SK-N-SH (cell line): ENCODE measurements around the gene EPDR1. TPM values are rescaled to one million over a fixed set of nuclear protein-coding genes. Genes with fewer than 3 reads are reported as not detected.

Source experiments
- CTCF ChIA-PET: fragments of 300-600, 350-600 bp; formaldehyde crosslinking; extraction: SDS; loops from one replicate; lab custom pipeline; 2021; lab: Yijun Ruan, JAX
- POLR2A ChIA-PET: fragments of 350-600 bp; sonication (Branson Sonifier 250); formaldehyde crosslinking; extraction: SDS; loops from one replicate; lab custom pipeline; 2020; ENCODE audit warnings: antibody characterized with exemption, inconsistent platforms; lab: Yijun Ruan, JAX
- DNase-seq: peaks from one replicate; pipeline ENCODE4 v3.0.0; 2012
- H2AFZ ChIP-seq: fragments of 200-600 bp; sonication (generic); 2 replicates; pipeline ENCODE4 v1.8.1; 2016; ENCODE audit warnings: antibody characterized with exemption, mild to moderate bottlenecking, low read depth
- H3F3A ChIP-seq: fragments of 200-600 bp; sonication (generic); replicated peaks from 2 replicates; pipeline ENCODE3; 2016; ENCODE audit warnings: antibody characterized with exemption, mild to moderate bottlenecking; ENCODE audit not compliant: insufficient read depth
- H3K27ac ChIP-seq, 2 experiments: fragments of 200-500 bp in 1 of 2; fragments of 200-600 bp in 1 of 2; sonication (Bioruptor generic) in 1 of 2; sonication (generic), shearing (Covaris generic) in 1 of 2; 2 replicates each; pipeline versions ENCODE4 v1.5.1 to v1.6.1; 2014 to 2016; ENCODE audit warnings: low read depth in 2 of 2, inconsistent platforms in 1 of 2, low read length in 1 of 2, mild to moderate bottlenecking in 1 of 2, mixed read lengths in 1 of 2
- H3K27me3 ChIP-seq: fragments of 200-600 bp; sonication (generic), shearing (Covaris generic); 2 replicates; pipeline ENCODE4 v1.6.1; 2016; ENCODE audit warnings: mixed run types; ENCODE audit not compliant: insufficient read depth
- H3K36me3 ChIP-seq, 2 experiments: fragments of 200-500 bp in 1 of 2; fragments of 200-600 bp in 1 of 2; sonication (Bioruptor generic) in 1 of 2; sonication (generic) in 1 of 2; replicated peaks in 1 of 2; 2 replicates each; pipeline versions ENCODE3 to v1.5.1; 2014 to 2016; ENCODE audit warnings: low read length in 1 of 2, mild to moderate bottlenecking in 1 of 2; ENCODE audit not compliant: insufficient read depth in 2 of 2, control insufficient read depth in 1 of 2
- H3K4me1 ChIP-seq, 2 experiments: fragments of 200-500 bp in 1 of 2; fragments of 200-600 bp in 1 of 2; sonication (Bioruptor generic) in 1 of 2; sonication (generic), shearing (Covaris generic) in 1 of 2; 2 replicates each; pipeline versions ENCODE4 v1.5.1 to v1.6.1; 2014 to 2016; ENCODE audit warnings: low read depth in 1 of 2, low read length in 1 of 2, mixed run types in 1 of 2; ENCODE audit not compliant: insufficient read depth in 2 of 2, control insufficient read depth in 1 of 2
- H3K4me2 ChIP-seq: fragments of 200-600 bp; sonication (generic), shearing (Covaris generic); 2 replicates; pipeline ENCODE4 v1.6.1; 2017; ENCODE audit warnings: mixed run types
- H3K4me3 ChIP-seq, 2 experiments: fragments of 200-500 bp in 1 of 2; fragments of 200-600 bp in 1 of 2; sonication (Bioruptor generic) in 1 of 2; sonication (generic), shearing (Covaris generic) in 1 of 2; 2 replicates each; pipeline versions ENCODE4 v1.5.1 to v1.8.1; 2014 to 2016; ENCODE audit warnings: low read depth in 2 of 2, inconsistent platforms in 1 of 2, low read length in 1 of 2, mild to moderate bottlenecking in 1 of 2, mixed read lengths in 1 of 2, moderate library complexity in 1 of 2
- H3K79me2 ChIP-seq: fragments of 200-600 bp; sonication (generic); 2 replicates; pipeline ENCODE4 v1.8.1; 2017; ENCODE audit warnings: mild to moderate bottlenecking; ENCODE audit not compliant: insufficient read depth
- H3K9ac ChIP-seq: fragments of 200-600 bp; sonication (generic); 2 replicates; pipeline ENCODE4 v1.6.1; 2017; ENCODE audit warnings: mixed run types
- H3K9me2 ChIP-seq: fragments of 200-600 bp; sonication (generic); 2 replicates; pipeline ENCODE4 v1.6.1; 2017; ENCODE audit warnings: mixed run types
- H3K9me3 ChIP-seq: fragments of 200-600 bp; sonication (generic); 2 replicates; pipeline ENCODE4 v1.6.1; 2017; ENCODE audit warnings: mixed run types, mild to moderate bottlenecking, moderate library complexity
- H4K20me1 ChIP-seq: fragments of 200-600 bp; sonication (generic); 2 replicates; pipeline ENCODE4 v1.6.1; 2017; ENCODE audit warnings: mild to moderate bottlenecking, mixed run types; ENCODE audit not compliant: insufficient read depth
- CHD2 ChIP-seq: fragments of 150-350 bp; IDR thresholded peaks from 2 replicates; pipeline ENCODE4 v1.6.1; 2018; ENCODE audit warnings: low read length; ENCODE audit not compliant: partially characterized antibody
- CTCF ChIP-seq: fragments of 200-600 bp; sonication (generic); IDR thresholded peaks from 2 replicates; pipeline ENCODE4 v1.6.1; 2017; ENCODE audit warnings: antibody characterized with exemption, mild to moderate bottlenecking, moderate library complexity
- EZH2phosphoT487 ChIP-seq: fragments of 200-600 bp; sonication (generic); IDR thresholded peaks from 2 replicates; pipeline ENCODE4 v1.6.1; 2017; ENCODE audit warnings: low read depth, mixed run types, mild to moderate bottlenecking, antibody characterized with exemption, moderate library complexity, borderline replicate concordance
- FOSL2 ChIP-seq: IDR thresholded peaks from 2 replicates; pipeline ENCODE4 v1.4.0; 2012; ENCODE audit warnings: low read depth, mild to moderate bottlenecking, moderate library complexity, borderline replicate concordance
- GATA2 ChIP-seq: sonication (generic); formaldehyde crosslinking; IDR thresholded peaks from 2 replicates; pipeline ENCODE4 v1.5.0; 2020; ENCODE audit warnings: mild to moderate bottlenecking, missing genetic modification reagents
- IRF3 ChIP-seq: fragments of 150-350 bp; IDR thresholded peaks from 2 replicates; pipeline ENCODE4 v1.6.1; 2016; ENCODE audit warnings: mild to moderate bottlenecking, low read depth, low read length
- NFIC ChIP-seq: IDR thresholded peaks from 2 replicates; pipeline ENCODE4 v1.4.0; 2012; ENCODE audit warnings: borderline replicate concordance
- POLR2AphosphoS5 ChIP-seq: IDR thresholded peaks from 2 replicates; pipeline ENCODE4 v1.6.1; 2012; ENCODE audit warnings: low read depth, low read length
- RAD21 ChIP-seq: IDR thresholded peaks from 2 replicates; pipeline ENCODE4 v1.6.1; 2012; ENCODE audit warnings: mild to moderate bottlenecking, low read length
- RCOR1 ChIP-seq: fragments of 150-350 bp; IDR thresholded peaks from 2 replicates; pipeline ENCODE4 v1.6.1; 2017; ENCODE audit warnings: antibody characterized with exemption, low read length
- RXRA ChIP-seq: IDR thresholded peaks from 2 replicates; pipeline ENCODE4 v1.4.0; 2012; ENCODE audit warnings: low read depth, mild to moderate bottlenecking, borderline replicate concordance
- SIN3A ChIP-seq: IDR thresholded peaks from 2 replicates; pipeline ENCODE4 v1.6.1; 2012; ENCODE audit warnings: low read depth, mild to moderate bottlenecking, low read length, moderate library complexity, borderline replicate concordance
- SMC3 ChIP-seq: IDR thresholded peaks from 2 replicates; pipeline ENCODE4 v1.6.1; 2012; ENCODE audit warnings: low read depth, low read length, improper control_type of control experiment
- TAF1 ChIP-seq: IDR thresholded peaks from 2 replicates; pipeline ENCODE4 v1.6.1; 2012; ENCODE audit warnings: low read depth, mild to moderate bottlenecking, low read length, moderate library complexity, borderline replicate concordance
- TCF12 ChIP-seq: IDR thresholded peaks from 2 replicates; pipeline ENCODE4 v1.4.0; 2012
- USF2 ChIP-seq: fragments of 150-350 bp; IDR thresholded peaks from 2 replicates; pipeline ENCODE4 v1.6.1; 2017; ENCODE audit warnings: antibody characterized with exemption, low read length, low read depth, borderline replicate concordance
- YY1 ChIP-seq: IDR thresholded peaks from 2 replicates; pipeline ENCODE4 v1.4.0; 2012; ENCODE audit warnings: low read depth, mild to moderate bottlenecking
- WGBS: methylation state at CpG from one replicate; pipeline ENCODE4 v1.1.6; 2017; ENCODE audit warnings: low lambda C conversion rate; 5-methylcytosine and 5-hydroxymethylcytosine counted together
- polyA plus RNA-seq, 3 experiments: library from polyadenylated mRNA; depleted of rRNA; stranded (reverse); fragments of >200 nt; gene quantifications; 2 replicates each; pipeline ENCODE4 v1.2.3, GENCODE V29; 2012

Gene EPDR1
- polyA plus RNA-seq, 1 of the 3 experiments (the other 2 are of a cell fraction) = 7.4 TPM

GRCh38 chr7:37933018-37933566, 12.7 kb downstream of the EPDR1 start:
- Histone ChIP-seq H3K4me3 (no peak overlapping the region), H3K36me3 (peaks cover 0 to 3% of the 10 kb centered on the region in 2 experiments), H3K4me2 (no peak overlapping the region), H3K9me2 (no peaks in the 10 kb centered on the region), H3K79me2 (no peaks in the 10 kb centered on the region), H3K9me3 (peaks cover 4% of the 10 kb centered on the region), H4K20me1 (no peaks in the 10 kb centered on the region), H3K27me3 (no peaks in the 10 kb centered on the region), H2AFZ (no peak overlapping the region), H3K27ac (no peak overlapping the region), H3F3A (no peaks in the 10 kb centered on the region), H3K4me1 (no peaks in the 10 kb centered on the region), H3K9ac (no peak overlapping the region)
- CTCF ChIA-PET = interaction anchor here (0.5 to 2.0 kb wide), 7 partner anchors 12 to 172 kb away, joined by 3 to 11 read pairs (median 3); partner anchors contain the start of genes EPDR1 and SFRP4
- TF ChIP-seq CTCF (no peak), NFIC (no peak), RCOR1 (no peak), GATA2 (CRISPR knock-in tag) (no peak), EZH2phosphoT487 (no peak), RAD21 (no peak), CHD2 (no peak), IRF3 (no peak), POLR2AphosphoS5 (no peak), FOSL2 (no peak), USF2 (no peak), RXRA (no peak), SMC3 (no peak), TCF12 (no peak), YY1 (no peak), TAF1 (no peak), SIN3A (no peak)
- WGBS = 88% methylated on average over 9 of the region's 9 CpGs
- POLR2A ChIA-PET = no interaction called here
- DNase-seq = no peak
